GM19467 (cell line): Measurements from ENCODE around the gene SCARB2.

Source experiments
- ATAC-seq: cut with Tn5 transposase; IDR thresholded peaks from one replicate; pipeline ENCODE4 v1.9.1; 2021; ENCODE audit warnings: mild to moderate bottlenecking, moderate library complexity; ENCODE audit not compliant: unreplicated experiment

The SCARB2 gene

GRCh38 chr4:76232681-76233080 is 19.1 kb upstream of the SCARB2 start:
- no peak for ATAC-seq

DNA sequence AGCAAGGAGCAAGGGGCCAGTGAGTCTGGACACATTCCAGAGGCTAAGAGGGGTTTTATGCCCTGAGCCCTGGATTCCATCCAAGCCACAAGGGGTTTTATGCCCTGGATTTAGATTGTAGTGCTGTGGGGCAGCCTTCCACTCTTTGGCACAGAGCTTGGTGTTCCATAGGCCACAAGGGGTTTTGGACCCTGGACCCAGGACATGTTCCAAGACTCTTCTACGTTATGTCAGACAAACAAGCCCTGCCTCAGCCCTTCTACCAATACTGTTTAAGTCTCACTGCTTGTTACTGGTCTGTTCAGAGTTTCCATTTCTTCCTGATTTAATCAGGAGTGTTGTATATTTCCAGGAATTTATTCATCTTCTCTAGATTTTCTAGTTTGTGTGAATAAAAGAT is 12.8 kb upstream of the SCARB2 start:
- ATAC-seq = no peak

DNA sequence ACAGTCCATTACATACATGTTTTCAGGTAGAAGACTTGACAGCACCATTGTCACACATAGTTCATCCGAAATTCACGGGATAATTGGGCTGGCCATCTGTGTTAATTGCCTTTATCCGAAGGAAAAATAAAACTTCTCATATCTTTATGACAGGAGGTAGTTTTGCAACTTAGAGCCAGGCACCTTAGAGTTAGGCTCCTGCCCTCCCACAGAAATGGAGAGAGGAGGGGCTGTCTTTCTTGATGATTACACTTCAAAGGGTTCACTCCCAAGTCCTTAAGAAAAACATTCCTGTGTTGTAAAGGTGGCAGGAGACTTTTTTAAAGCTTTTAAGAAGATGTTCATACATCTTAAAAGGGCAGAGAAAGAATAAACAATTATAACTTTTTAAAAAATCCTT is 10.5 kb upstream of the SCARB2 start:
- ATAC-seq = no peak

GRCh38 chr4:76219299-76220055 is 5.9 kb upstream of the SCARB2 start:
- ATAC-seq = no peak

DNA sequence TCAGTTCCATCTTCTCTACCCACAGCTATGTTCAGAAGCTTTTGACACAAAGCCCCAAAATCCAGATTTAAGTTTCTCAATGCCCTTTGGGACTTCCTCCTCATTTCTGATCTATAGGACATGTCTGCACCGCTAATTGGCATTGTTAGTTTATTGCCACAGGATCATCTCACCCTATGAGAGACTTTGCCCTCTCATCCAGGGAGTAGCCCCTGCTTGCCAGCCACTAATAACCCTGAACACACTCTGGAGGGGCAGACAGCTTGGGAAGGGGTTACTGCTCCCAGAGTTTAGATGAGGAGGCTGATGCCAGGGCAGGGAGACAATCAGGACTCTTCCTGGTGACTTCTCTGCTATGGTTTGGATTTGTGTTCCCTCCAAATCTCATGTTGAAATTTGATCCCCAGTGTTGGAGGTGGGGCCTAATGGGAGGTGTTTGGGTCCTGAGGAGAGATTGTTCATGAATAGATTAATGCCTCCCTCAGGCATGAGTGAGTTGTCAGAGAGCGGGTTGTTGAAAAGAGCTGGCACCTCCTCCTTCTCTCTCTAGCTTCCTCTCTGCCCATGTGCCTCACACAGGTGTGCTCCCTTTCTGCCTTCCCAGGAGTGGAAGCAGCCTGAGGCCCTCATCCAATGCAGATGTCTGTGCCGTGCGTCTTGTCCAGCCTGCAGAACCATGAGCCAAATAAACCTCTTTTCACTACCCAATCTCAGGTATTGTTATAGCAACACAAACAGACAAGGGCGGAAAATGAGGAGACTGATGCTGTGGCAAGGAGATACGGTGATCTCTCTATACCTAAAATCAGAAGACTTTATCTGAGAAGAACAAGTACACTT is 3.6 kb upstream of the SCARB2 start:
- no peak for ATAC-seq

- no peak for ATAC-seq
Observed at GRCh38 chr4:76216524-76216923, 2.9 kb upstream of the SCARB2 start.

GRCh38 chr4:76215077-76215476 is 1.5 kb upstream of the SCARB2 start:
- ATAC-seq = no peak

GRCh38 chr4:76214177-76214675 is 602 bp upstream of the SCARB2 start:
- peak; percentile 52 for ATAC-seq

- ATAC-seq = no peak
Observed at GRCh38 chr4:76212851-76213414, 691 bp downstream of the SCARB2 start.

DNA sequence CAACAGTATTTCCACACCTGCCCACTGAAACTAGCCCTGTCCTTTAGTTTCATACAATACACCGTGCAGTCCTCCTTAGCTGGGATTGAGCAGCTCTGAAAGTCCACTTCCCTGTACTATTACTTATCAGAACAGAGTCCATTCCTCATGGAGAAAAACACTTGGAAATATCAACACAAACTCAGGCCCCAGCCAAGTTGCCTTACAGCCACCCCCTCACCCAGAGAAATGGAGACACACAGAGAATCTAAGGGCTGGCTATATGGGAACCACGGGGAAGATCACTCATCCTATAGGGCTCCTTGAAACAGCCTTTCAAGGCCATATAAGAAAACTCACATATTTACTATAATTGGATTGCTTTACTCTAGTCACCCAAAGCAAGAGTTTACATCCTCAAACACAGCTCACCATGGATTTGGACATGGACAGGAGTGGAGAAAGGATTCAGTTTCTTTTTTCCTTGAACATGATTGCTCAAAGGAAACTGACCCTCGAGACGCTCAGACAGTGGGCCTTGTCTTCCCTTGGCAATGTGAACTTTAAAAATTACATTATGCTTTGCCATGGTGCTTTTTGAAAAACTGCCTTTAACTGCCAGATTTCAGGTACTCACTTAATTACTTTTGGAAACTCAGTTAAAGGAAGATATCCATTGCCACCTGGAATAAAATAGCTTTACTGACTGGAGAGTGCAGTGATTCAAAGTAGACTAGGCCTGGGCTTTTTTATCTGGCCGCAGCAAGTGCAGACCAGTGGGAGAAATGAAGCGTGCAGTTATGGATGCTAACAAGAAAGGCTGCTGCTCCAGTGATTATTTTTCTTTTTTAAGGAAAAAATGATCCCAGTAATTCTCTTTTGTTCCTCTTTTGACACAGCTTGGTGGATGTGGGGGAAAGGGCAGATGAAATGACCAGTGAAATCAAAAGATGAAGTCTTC is 1.6 kb downstream of the SCARB2 start:
- ATAC-seq = no peak

DNA sequence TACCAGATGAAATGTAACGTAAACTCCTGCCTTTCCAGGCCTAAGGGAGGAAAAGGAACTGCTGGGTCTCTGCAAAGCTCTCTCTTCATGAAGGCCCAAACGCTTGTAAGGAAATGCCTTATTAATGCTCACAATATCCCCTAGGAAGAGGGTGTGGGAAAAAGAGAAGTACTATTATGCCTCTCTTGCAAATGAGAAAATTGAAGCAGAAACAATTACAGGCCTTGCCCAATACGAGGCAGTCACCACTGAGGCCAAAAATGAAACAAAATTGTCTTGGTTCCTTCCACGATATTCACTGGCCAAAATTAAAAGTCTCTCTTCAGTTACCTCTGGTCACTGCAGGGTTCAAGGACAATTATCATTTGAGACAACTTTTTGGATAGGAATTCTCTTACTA is 3.2 kb downstream of the SCARB2 start:
- no peak for ATAC-seq

GRCh38 chr4:76209881-76210280 is 3.7 kb downstream of the SCARB2 start:
- no peak for ATAC-seq

DNA sequence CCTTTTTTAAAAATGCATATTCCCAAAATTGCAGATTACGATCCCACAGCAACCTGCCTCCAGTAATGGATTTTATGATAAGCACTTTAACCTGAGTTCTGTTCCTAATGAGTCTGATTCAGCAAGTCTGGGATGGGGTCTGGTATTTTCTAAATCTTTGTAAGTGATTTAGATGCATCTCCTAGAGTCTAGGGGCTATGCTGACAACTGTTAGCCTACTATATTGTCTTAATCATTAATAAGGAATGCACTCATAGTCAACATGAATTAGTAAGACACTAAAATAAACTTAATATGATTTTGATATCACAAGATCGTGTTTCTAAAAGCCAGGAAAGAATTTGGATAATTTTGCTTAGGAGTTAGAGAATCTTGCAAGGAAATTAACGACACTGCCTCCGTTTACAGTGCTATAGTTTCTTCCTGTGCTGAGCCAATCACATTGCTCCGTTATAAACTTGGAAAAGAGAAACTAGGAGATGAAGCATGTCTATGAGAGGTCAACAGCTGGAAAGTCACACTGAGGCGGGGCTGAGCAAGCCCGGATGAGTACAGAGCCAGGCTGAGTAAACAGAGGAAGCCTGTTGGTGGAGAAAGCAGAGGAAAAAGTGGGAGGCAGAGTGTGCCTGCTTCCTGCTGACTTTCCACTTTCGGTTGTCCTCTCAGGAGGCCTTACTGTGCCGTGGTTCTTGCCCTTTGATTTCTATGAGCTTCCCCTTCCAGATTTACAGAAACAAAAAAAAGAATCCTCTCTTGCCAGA is 5.4 kb downstream of the SCARB2 start:
- ATAC-seq = no peak

DNA sequence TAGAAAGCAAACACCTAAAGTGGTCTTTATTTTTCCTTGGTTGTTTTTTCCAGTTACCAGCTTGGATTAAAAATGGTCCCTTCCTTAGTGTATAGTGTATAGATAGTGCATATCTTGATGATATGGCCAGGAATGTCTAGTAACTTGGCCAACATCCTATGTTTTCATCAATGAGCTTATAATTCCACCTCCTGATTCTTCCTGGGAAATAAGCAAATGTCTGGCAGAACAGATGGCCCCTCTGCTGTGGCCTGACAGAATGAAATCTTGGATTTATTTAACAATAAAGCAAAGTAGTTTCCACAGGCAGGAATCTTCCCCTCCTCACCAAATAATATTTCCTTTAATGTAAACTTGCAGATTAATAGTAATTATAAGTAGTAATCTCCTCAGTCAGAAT is 6.1 kb downstream of the SCARB2 start:
- no peak for ATAC-seq

DNA sequence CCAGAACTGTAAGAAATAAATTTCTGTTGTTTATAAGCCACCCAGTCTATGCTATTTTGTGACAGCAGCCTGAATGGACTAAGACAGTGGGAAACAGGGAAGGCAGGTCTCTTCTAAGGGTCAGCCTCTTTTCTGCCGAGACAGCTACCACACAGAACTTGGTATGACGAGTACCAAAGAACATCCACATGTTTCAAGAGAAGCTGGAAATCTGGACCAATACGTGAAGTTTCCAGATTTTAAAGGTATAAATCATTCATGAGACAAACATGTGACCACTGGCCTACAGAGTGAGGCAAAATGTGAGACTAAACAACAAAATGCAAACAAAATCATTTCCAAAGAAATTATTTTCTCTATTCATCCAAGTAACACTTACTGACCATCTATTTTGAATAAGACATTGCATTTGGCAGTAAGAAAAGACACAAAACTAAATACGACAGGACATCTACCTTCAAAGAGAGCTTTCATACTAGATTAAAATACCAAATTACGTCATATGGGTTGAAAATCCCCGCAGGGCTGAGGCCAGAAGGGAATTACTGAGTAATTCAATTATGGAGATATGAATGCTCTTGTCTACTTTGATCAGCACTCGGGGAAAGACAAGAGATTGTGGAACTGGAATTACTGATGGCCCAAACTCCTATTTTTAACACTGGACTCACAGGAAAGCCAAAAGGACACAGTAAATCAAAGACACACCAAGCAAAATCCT is 7.2 kb downstream of the SCARB2 start:
- no peak for ATAC-seq

- ATAC-seq = no peak
Observed at GRCh38 chr4:76205476-76205875, 8.1 kb downstream of the SCARB2 start.

GRCh38 chr4:76204936-76205335 is 8.7 kb downstream of the SCARB2 start:
- ATAC-seq = no peak

GRCh38 chr4:76203541-76203940 is 10.1 kb downstream of the SCARB2 start:
- no peak for ATAC-seq

DNA sequence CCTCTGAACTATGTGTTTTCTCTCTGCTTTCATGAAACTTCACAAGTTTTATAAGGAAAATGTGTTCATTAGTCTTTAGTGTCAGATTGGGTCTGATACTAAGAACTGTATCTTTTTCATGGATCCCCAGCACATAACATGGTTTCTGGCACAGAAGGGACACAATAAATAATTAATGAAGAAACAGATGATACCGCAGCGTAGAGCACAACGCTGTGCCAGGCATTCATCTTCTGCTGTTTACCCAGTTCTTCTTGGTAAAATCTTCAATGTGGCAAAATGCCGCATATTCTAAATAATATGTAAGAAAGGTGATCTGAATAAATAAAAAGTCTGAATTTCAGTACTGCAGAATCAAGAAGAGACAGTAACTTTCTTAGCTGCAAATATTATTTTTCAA is 12.3 kb downstream of the SCARB2 start:
- ATAC-seq = no peak
